SK-N-MC (cell line): ENCODE measurements around the gene RTKN2.

ENCODE experiments used
- DNase-seq: peaks from one replicate; pipeline ENCODE4 v3.0.0-alpha.2; 2011; ENCODE audit warnings: low read depth, low spot score
- H3K27ac ChIP-seq: fragments of 200-600 bp; sonication (generic); 2 replicates; pipeline ENCODE4 v1.5.1; 2016; ENCODE audit warnings: mixed run types
- H3K36me3 ChIP-seq: fragments of 200-600 bp; sonication (generic); 2 replicates; pipeline ENCODE4 v1.6.1; 2017; ENCODE audit warnings: antibody characterized with exemption, low read length, mixed read lengths; ENCODE audit not compliant: insufficient read depth
- H3K4me3 ChIP-seq: fragments of 200-600 bp; sonication (generic); 2 replicates; pipeline ENCODE4 v1.5.1; 2016
- H3K9ac ChIP-seq: fragments of 200-600 bp; sonication (generic); 2 replicates; pipeline ENCODE4 v1.8.0; 2017; ENCODE audit warnings: mixed run types, mixed read lengths; ENCODE audit not compliant: insufficient read length
- H3K9me3 ChIP-seq: fragments of 200-600 bp; sonication (generic); 2 replicates; pipeline ENCODE4 v1.6.1; 2017; ENCODE audit warnings: low read depth, mild to moderate bottlenecking, antibody characterized with exemption, low read length, moderate library complexity, mixed read lengths
- EZH2 ChIP-seq: fragments of 200-600 bp; sonication (generic); IDR thresholded peaks from one replicate; pipeline ENCODE4 v1.6.1; 2017; ENCODE audit warnings: antibody characterized with exemption
- FOXP2 ChIP-seq: optimal IDR thresholded peaks from 2 replicates; pipeline ENCODE3; 2011; ENCODE audit warnings: mild to moderate bottlenecking, moderate library complexity; ENCODE audit not compliant: insufficient read depth; ENCODE audit errors: extremely low read length, control extremely low read depth
- POLR2AphosphoS5 ChIP-seq: IDR thresholded peaks from 2 replicates; pipeline ENCODE4 v1.6.1; 2012; ENCODE audit warnings: mild to moderate bottlenecking, low read depth, low read length, borderline replicate concordance

The RTKN2 gene

DNA sequence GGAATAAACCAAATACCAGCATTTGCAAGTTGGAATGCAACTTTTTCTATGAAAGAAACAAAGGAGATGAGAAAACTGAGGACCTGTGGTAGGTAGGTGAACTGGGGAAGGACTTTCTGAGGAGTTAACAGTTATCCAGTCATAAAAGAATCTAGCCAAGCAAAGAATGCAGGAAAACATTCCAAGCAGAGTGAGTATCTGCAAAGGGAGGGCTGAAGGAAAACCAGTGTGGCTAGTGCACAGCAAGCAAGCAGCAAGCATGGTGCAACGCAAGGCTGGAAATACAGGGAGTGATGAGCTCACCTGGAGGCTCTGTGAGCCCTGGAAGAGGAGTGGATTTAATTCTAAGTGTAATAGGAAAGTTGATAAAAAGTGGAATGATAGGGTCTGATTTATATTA is 44.0 kb downstream of the RTKN2 start:
- H3K9me3 ChIP-seq: no peaks in the 10 kb centered on the region
- H3K4me3 ChIP-seq: no peak overlapping the region
- H3K9ac ChIP-seq: no peak overlapping the region
- H3K27ac ChIP-seq: no peak overlapping the region
- TF ChIP-seq FOXP2 (no peak), EZH2 (no peak), POLR2AphosphoS5 (no peak)
- DNase-seq: no peak
- peaks cover 11% of the 10 kb centered on the region; the same call in 1 of the 2 replicates for H3K36me3 ChIP-seq

DNA sequence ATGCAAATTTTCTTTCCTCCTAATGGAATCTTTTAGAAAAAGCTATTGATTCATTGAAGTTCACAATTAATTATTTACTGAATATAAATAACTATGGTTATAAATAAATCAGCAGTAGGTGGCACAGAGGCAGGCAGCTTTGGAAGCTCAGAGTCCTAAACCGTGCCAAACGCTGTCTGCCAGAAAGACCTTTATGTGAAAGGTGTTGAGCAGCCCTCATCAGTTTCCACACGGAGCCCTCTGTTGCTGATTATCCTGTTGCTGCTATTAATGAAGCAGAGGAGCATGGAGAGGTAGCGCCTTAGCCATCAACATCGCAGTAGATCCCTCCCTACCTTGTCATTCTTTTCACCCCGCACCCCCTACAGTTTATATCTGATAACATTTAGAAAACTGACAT is 51.0 kb downstream of the RTKN2 start:
- H3K9me3 ChIP-seq: no peaks in the 10 kb centered on the region
- no peaks in the 10 kb centered on the region for H3K36me3 ChIP-seq
- H3K9ac ChIP-seq: no peak overlapping the region
- DNase-seq: no peak
- TF ChIP-seq EZH2: no peak
- no peak overlapping the region for H3K27ac ChIP-seq
- no peak overlapping the region for H3K4me3 ChIP-seq

DNA sequence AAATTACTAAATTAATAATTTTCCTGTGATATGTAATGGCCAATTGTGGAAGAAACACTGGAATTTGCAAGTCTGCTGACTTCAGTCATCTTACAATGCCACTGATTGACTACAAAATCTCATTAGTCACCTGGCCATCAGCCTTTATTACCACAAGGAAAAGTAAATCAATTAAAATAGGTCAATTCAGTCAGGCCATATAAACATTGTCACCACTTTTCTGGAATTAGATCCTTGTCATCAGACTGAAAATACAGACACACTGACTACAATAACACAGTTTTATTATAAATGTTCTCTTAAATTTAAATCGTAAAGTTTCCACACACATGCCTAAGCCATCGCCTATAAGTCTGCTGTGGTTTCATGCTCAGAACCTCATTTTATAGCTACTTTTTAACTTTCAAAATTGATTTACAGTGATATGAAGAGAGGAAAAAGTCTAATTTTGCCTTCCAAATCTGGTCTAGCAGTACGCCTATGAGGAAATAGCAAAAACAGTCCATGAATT is 54.2 kb downstream of the RTKN2 start:
- TF ChIP-seq EZH2: no peak
- TF ChIP-seq POLR2AphosphoS5: no peak
- no peak for TF ChIP-seq FOXP2
- Histone ChIP-seq H3K36me3 (no peaks in the 10 kb centered on the region), H3K4me3 (no peak overlapping the region), H3K9me3 (no peaks in the 10 kb centered on the region), H3K27ac (peak overlapping the region; percentile 47), H3K9ac (no peak overlapping the region)
- DNase-seq: no peak

DNA sequence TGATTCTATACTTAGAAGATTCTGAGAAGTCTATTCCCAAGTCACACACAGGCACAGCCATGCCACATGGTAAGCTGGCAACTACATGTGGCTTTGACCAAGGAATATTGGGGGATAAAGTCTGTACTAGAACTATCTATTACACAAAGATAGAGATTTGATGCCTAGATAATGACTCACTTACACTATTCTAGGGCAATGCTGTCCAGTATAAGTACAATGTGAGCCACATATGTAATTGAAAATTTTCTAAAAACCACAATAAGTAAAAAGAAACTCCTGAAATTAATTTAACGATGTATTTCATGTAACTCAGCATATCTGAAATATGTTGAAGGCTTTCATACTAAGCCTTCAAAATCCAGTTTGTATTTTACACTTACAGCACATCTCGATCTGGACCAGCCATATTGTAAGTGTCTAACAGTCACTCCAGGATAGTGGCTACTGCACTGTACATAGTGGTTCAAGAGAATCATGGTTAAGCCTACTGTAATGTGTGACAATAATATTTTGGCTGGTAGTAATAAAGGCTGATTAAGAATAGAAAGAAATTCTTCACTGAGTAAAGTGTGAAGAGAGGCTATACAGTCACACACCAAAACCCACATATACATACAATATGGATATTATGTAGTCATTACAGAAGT is 62.8 kb downstream of the RTKN2 start:
- H3K36me3 ChIP-seq: peaks cover 9% of the 10 kb centered on the region; the same call in 1 of the 2 replicates
- no peak overlapping the region for H3K4me3 ChIP-seq
- TF ChIP-seq EZH2 (no peak), POLR2AphosphoS5 (no peak), FOXP2 (no peak)
- no peak overlapping the region for H3K27ac ChIP-seq
- DNase-seq: no peak
- no peaks in the 10 kb centered on the region for H3K9me3 ChIP-seq
- no peak overlapping the region for H3K9ac ChIP-seq

DNA sequence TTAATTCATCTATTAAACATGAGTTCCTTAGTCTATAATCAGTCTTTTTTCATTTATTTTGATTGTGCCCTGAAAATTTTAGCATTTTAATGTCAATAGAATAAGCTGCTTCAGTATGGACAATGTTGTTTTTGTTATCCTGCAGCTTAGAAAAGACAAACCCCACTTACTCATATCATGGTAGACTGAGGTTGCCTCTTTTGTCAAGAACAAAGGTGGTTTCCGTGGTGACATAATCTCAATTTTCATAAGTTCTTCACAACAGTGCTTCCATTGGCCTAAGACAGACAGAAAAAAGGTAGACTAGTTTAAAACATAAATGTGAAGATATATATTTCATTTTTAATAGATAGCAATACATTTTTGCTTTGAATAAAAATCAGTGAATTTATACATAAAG is 69.1 kb downstream of the RTKN2 start:
- DNase-seq: no peak
- Histone ChIP-seq H3K9me3 (no peaks in the 10 kb centered on the region), H3K36me3 (peaks cover 9% of the 10 kb centered on the region; the same call in 1 of the 2 replicates), H3K9ac (no peak overlapping the region), H3K27ac (no peak overlapping the region), H3K4me3 (no peak overlapping the region)
- TF ChIP-seq FOXP2 (no peak), POLR2AphosphoS5 (no peak), EZH2 (no peak)

DNA sequence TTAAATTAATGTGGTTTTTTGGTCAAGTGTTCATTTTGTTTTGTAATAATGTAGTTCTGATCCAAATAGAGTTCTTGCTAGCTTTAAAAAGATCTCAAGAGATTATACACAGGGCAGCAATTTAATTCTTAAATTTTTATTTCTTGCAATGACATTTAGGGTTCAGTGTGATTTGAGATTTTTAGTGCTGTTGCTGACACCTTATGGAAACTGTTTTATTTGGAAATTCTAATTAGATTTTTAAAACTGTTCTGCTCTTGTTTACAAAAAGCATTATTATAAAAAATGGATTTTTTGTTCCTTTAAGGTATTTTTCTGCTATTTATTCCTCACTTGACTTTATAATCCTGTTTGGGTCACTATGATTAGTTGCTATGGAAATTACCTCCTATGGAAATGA is 72.1 kb downstream of the RTKN2 start:
- Histone ChIP-seq H3K9ac (peak overlapping the region; percentile 42), H3K36me3 (no peaks in the 10 kb centered on the region), H3K9me3 (no peaks in the 10 kb centered on the region), H3K4me3 (peak overlapping the region; percentile 16; the same call in 1 of the 2 replicates), H3K27ac (peak overlapping the region; percentile 98)
- TF ChIP-seq POLR2AphosphoS5: no peak
- TF ChIP-seq EZH2: no peak
- TF ChIP-seq FOXP2: no peak
- no peak for DNase-seq

DNA sequence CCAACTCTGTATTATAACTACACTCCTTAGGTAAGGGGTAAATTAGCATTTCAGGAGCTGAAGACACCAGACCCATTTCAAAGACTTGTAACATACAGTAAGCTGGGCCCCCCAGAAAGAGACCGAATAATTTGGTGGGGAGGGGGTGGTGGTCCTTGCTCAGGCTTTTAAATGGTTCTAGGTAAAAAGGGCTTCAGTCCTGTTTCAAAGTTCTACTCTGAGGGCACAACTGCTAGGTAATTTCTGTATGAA is 73.0 kb downstream of the RTKN2 start:
- no peaks in the 10 kb centered on the region for H3K36me3 ChIP-seq
- H3K4me3 ChIP-seq: peak overlapping the region; percentile 38
- peak overlapping the region; percentile 98 for H3K27ac ChIP-seq
- peak overlapping the region; percentile 42 for H3K9ac ChIP-seq
- peak; percentile 70 for DNase-seq
- TF ChIP-seq EZH2 (no peak), FOXP2 (no peak), POLR2AphosphoS5 (no peak; the same call in 1 of the 2 replicates)
- no peaks in the 10 kb centered on the region for H3K9me3 ChIP-seq

DNA sequence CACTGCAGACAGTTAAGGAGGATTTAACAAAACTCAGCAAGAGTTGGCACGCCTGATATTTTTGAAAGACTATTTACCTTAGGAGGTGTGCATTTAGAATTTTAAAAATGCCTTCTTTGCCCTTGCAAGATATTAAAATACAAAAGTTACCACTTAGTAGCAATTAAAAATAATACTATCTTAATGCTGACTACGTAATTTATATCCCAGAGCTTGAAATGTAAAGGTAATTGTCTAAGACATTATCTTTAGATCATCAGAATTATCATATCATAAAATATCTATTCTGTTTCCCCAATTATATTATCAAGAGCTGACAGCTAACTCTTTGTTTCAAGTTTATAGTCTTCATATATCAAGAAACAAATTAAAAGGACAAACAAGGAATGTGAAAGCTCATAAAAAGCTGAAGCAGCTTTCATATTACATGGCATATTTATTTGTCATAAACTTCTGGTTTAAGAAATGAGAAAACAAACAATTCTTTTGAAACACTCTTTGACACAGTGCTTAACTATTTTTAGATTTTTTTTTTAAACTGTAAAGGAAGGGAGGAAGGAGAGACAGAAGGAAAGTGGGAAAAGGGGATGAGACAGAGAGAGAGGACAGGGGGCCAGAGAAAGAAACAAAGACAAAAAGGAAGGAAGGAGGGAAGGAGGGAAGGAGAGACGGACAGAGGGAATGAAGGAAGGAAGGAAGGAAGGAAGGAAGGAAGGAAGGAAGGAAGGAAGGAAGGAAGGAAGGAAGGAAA is 73.5 kb downstream of the RTKN2 start:
- Histone ChIP-seq H3K36me3 (no peaks in the 10 kb centered on the region), H3K9me3 (no peaks in the 10 kb centered on the region), H3K27ac (peak overlapping the region; percentile 98), H3K9ac (no peak overlapping the region), H3K4me3 (no peak overlapping the region)
- no peak for TF ChIP-seq FOXP2
- no peak for TF ChIP-seq EZH2
- 0 out of 2 replicates have a peak, but pooled peaks have one; percentile 26 for TF ChIP-seq POLR2AphosphoS5
- no peak for DNase-seq

DNA sequence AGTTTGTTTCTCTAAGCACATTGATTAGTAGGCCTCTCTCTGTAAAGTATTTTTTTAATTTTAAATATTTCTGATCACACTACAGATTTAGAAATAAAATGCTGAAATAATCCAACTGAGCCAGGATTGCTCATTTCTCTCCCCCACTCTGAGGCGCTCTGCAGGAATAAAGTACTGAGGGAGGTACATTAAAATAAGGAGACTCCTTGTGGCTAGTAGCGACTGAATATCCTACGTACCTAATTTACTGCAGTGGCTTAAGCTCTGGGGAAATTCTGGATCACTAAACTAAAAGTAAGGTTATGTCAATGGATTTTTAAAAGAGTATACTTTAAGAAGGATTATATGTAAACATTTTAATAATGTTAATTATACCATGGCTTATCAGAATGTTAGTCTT is 75.2 kb downstream of the RTKN2 start:
- Histone ChIP-seq H3K9ac (no peak overlapping the region), H3K9me3 (no peaks in the 10 kb centered on the region), H3K27ac (peak overlapping the region; percentile 98; the same call in 1 of the 2 replicates), H3K36me3 (no peaks in the 10 kb centered on the region), H3K4me3 (no peak overlapping the region)
- DNase-seq: no peak
- TF ChIP-seq EZH2 (no peak), POLR2AphosphoS5 (no peak), FOXP2 (no peak)
